SK-N-MC (cell line): ENCODE data around the gene XXYLT1.

Experiments used
- EZH2 ChIP-seq: fragments of 200-600 bp; sonication (generic); IDR thresholded peaks from one replicate; pipeline ENCODE4 v1.6.1; 2017; ENCODE audit warnings: antibody characterized with exemption
- POLR2AphosphoS5 ChIP-seq: IDR thresholded peaks from 2 replicates; pipeline ENCODE4 v1.6.1; 2012; ENCODE audit warnings: mild to moderate bottlenecking, low read depth, low read length, borderline replicate concordance

- TF ChIP-seq POLR2AphosphoS5 (no peak), EZH2 (no peak)
Observed at GRCh38 chr3:195044411-195044810, 226.5 kb downstream of the XXYLT1 start.
